CD4-positive, alpha-beta T cell treated with Interleukin-4 for 1 hour (primary cell): ENCODE results near the gene KCTD11.

Experiments
- DNase-seq, 2 donors: peaks; one replicate each; pipeline ENCODE4 v3.0.0-alpha.2; 2020 to 2022

The KCTD11 gene

DNA sequence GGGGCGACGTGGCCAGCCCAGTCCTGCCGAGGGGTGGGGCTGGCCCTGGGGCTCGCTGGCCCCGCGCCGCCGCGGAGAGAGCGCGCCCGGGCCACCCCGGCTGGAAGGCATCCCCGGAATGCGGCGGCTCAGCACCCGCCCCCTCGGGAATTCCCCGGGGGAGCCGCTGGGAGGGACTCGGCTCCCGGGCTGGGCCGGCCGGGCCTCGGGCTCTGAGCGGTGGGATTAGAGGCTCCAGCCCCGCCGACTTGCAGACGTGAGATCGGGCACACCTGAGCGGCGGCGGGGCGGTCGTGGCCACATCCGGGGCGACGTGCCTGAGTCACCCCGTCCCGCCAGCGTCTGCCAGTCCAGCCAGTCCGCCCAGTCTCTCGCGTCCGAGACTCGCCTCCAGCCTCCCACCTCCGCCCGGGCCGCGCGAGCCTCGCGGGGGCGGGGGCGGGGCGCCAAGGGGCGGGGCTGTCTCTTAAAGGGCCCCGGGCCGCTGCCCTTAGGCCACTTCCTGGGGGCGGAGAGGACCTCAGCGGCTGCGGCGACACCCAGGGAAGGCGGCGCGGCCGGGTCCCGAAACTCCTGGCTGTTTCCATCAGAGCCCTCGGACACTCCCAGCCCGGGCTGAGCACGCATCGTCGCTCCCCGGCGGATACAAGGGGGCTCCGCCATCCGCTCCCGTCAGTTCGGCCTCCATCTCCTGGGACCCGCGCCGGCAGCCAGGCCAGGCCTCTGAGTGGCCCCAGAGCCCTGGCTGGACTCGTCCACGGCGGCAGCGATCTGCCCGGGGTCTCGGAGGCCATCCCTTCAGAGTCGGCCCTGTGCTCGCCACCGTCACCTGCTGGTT, at the start of gene KCTD11:
Gene KCTD11, plus strand, starts transcription at position 498 of the 838 bp plus-strand sequence.
- peak; percentile 82 to 83 for DNase-seq

GRCh38 chr17:7304179-7304578, 47.8 kb upstream of the KCTD11 start:
- DNase-seq = no peak

- DNase-seq = peak; percentile 100
These were observed 44.9 kb upstream of the KCTD11 start, which contains the start of gene EIF5A for GRCh38 chr17:7306911-7307685. EIF5A (plus strand) TSS chr17:7307628; CDS start chr17:7309636, 2,008 bp downstream.

DNA sequence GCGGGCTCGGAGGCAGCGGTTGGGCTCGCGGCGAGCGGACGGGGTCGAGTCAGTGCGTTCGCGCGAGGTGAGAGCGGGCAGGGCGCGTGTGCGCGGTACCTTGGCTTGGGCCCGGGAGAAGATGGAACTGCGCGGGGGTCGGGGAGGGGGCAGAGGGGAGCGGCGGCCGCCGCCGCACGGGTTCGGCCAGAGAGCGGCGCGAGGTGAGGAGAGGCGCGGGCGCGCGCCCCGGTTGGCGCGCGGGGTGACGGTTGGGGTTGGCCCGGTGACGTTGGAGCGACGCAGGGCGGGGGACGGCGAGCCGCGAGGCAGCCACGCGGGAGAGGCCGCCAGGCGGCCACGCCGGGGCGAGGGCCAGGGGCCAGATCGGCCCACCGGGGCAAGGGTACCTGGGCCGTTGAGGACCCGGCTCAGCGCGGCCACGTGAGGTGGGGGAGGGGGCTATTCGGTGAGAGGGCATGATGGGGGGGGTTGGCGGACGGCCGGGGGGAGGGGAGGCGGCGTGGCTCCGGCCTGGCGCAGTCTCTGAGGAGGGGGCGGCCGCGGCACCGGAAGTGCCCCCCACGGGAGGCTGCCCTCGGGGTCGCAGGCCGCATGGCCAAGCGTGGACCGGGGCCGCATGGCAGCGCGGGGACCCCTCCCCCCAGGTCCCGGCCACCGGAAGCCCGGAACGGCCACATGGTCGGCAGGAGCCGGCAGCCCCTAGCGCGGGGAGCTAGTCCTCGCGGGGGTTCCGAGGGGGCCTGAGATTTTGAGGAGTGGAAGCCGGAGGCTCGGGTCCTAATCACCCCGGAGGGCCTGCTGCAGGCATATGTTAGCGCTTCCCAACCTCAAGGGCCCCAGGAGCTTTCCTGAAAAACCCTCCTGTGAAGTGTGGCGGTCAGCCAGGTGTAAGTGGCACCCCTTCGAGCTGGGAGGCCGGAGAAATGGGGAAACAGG, 44.0 kb upstream of the KCTD11 start:
- peak in 1 of 2 donors; percentile 63 for DNase-seq

DNA sequence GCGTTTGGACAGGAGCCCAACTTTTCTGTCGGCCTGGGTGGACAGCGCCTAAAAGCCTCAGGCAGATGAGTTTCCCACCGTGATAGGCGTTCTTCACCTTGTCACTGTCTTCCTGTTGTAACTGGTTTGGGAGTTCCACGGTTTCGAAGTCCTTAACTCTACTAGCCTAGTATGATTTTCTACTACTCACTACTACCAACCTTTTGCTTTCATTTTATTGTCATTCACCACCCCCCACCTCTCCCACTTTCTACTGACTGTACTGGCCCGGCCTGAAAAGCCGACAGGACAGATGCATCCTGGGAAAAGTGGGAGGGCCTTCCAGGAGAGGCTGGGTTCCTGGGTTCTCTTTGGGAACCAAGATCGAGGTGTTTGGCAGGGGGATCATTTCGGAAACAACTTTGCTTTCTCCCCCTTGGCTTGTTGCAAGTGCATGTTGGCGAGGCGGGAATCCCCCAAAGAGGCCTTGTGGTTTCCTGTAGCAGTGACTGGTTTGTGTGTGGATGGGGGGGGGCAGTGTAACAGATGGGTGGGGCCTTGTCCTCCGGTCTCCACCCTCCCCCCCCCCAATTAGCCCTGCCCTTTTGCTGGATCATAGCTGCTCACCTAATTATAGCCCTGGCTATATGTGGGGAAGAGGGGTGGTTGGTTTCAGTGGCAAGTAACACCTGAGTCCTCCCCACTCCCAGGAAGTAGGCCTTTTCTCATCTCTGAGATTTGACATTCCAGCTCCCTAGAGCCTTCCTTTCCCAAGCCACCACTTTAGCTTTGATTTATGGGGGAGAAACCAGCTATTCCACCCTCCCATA, 43.1 kb upstream of the KCTD11 start:
- DNase-seq = peak; percentile 94 to 96

GRCh38 chr17:7309628-7310027, 42.3 kb upstream of the KCTD11 start:
- no peak for DNase-seq

DNA sequence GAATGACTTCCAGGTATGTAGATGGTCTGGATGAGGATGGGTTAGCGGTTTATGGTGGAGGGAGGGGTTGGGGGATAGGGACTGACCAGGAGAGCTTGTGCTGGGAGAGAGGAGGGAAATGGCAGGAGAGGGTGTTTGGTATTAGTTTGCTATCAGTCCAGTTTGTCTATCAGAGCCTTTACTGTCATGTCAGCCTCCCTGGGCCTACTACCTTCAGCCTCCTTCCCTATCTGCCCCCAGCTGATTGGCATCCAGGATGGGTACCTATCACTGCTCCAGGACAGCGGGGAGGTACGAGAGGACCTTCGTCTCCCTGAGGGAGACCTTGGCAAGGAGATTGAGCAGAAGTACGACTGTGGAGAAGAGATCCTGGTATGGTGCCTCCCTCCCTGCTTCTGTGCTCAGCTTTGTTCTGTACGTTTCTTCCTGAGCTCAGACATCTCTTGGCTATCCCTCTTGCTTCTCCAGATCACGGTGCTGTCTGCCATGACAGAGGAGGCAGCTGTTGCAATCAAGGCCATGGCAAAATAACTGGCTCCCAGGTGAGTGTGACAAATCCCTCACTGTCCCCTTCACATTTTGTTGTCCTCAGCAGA, 40.8 kb upstream of the KCTD11 start:
- no peak for DNase-seq

- DNase-seq = no peak
These were observed 39.4 kb upstream of the KCTD11 start for GRCh38 chr17:7312432-7313087.

DNA sequence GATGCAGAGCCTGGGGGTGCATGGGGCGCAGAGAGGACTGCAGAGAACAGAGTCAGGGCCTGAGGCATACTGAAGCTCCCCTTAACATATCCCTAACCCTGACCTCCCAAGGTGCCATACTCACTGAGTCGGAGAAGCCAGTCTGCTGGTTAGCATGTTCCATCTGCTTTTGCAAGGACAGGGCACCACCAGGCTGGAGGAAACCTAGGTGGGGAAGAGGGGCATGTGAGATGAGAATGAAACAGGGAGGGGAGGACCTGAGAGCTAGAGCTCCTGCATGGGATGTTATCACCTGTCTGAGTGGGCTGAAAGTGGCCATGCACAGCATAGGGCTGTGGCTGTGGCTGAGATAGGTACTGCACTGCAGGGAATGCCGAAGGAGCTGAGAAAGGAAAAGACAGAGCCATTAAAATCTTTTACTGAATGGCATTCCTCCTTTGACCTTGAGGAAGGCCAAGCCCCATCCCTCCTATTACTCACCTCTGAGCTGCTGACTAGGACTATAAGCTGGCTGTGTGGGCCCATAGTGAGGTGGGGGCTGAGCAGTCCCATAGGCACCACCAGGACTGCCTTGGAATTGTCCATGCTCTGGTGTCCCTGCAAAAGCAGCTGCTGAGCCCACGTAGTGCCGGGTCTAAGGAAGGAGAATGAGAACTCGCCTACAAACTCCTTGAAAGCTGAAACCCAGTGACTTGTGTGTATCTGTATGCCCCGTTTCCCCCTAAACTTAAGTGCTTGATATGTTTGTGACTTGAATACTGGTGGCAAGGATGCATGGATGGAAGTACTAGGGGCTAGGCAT, 38.7 kb upstream of the KCTD11 start:
- DNase-seq = no peak

DNA sequence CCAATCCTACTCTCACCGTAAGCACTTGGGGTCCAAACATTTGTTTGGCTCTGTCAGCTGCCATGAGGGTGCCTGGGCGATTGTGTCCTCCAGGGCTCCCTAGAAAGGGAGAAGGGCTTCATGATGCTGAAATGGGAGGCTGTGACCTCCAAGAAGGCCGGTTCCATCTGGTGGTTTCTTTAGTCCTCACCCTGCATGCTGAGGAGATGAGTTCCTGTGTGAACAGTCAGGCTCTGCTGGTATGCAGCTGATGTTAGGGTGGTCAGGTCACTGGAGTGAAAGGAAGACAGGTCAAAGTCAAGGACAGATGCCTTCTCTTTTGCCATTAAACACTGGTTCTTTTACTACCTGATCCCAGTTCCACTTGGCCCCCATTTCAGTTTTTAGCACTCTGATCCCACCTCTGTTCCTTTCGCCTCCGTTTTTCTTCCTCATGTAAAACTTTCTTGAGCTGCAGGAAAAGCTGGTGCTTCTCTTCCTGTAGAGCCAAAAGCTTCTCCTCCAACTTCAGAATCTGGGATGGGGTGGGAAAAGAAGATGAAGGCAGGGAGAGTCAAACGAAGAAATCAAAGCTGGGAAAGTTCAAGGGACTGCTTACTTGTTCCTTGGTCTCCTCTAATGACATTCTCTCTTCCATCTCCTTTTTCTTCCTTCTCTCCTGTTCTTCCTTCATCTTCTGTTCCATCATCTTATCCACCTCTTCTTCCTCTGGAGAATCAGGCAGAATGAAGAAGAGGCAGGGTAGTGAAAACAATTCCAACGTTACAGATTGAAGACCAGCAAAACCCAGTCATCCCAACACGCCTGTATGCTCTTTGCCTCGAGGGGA, 37.9 kb upstream of the KCTD11 start:
- no peak for DNase-seq

DNA sequence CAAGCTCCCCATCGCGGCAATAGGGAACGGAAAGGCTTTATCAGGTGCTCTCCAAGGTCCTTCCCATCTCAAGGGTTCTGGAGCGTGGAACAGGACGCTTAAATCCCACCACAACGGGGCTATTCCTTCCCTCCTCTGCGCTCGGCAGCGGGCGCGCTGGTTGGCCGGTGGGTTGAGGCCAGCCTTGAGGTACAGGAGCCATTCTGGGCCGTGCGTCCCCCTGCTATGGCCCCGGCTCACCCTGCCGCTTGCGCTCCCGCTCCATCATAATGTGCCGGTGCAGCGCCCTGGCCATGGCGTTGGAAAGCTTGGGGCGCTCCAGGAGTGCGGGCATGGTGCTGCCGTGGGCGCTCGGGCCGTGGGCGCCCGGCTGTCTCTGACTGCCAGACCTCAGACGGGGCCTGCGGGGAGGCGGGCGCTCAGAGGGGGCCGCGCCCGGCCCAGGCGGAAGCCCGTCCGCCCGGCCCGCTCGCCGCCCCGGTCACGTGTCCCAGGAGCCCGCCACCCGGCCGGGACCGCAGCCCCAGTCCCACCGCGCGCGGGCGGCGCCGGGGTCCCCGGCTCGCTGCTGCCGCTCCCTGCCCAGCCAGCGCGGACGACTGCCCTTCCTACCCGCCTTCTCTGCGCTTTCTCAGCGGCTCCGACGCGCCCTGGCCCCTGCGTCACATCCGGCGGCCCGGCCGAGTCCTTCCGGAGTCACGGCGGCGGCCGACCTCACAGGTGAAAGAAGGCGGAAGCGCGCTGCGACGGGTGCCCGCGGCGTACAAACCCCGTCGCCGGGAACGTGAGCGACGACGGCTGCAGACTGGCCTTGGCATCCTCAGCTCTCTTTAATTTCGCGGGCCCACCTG, 37.0 kb upstream of the KCTD11 start, which contains the start of gene GPS2:
Gene GPS2, minus strand, starts transcription at position 642 of the 851 bp plus-strand sequence. Its CDS starts 308 bp downstream, at position 334.
- DNase-seq = peak; percentile 92 to 93

- DNase-seq = no peak
These were observed 36.3 kb upstream of the KCTD11 start for GRCh38 chr17:7315570-7316235.

GRCh38 chr17:7317161-7317803, 34.7 kb upstream of the KCTD11 start:
- DNase-seq = no peak

GRCh38 chr17:7318121-7318860, 33.7 kb upstream of the KCTD11 start:
- DNase-seq = no peak

DNA sequence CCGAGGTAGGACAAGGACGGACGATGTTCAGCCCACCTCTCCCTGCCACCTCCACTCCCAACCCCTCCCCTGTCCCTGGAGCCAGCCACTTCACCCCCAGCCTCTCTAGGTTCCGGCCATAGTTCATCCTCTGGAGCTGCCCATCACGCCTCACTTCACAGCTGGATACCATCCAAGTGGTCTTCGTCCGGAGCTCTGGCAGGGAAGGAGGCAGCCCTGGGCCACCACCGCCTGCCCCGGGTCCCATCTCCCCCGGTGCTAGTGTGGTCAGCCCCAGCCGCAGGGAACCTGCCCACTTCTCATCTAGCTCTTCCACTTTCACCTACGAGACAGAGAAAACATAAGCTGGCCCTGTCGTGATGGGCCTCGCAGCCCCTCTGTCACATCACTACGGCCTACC, 30.5 kb upstream of the KCTD11 start:
- DNase-seq = no peak
